IMR-90 (cell line): ENCODE measurements around the gene FXYD3. TPM values are rescaled to one million over a fixed set of nuclear protein-coding genes. Genes with fewer than 3 reads are reported as not detected.

ENCODE experiments used
- ATAC-seq: fragments of 200-7000 bp; cut with Tn5 transposase; 2 replicates; pipeline ENCODE4 v1.9.1; 2020; ENCODE audit warnings: low read depth, mild to moderate bottlenecking, moderate library complexity
- BruUV-seq: library from RNA; stranded (reverse); fragments of 400-500 nt; replicated peaks from 2 replicates; lab custom pipeline; 2021; lab: Mats Ljungman, UMichigan
- CTCF ChIA-PET: fragments of 300-600 bp; formaldehyde crosslinking; extraction: SDS; loops from one replicate; lab custom pipeline; 2021; ENCODE audit warnings: antibody characterized with exemption; lab: Yijun Ruan, JAX
- POLR2A ChIA-PET: fragments of 300-600 bp; sonication (Branson Sonifier 250); formaldehyde crosslinking; loops from one replicate; lab custom pipeline; 2022; ENCODE audit warnings: antibody characterized with exemption; ENCODE audit not compliant: unreplicated experiment; lab: Charles Lee
- DNase-seq: peaks from one replicate; pipeline ENCODE4 v3.0.0; 2013
- H2AFZ ChIP-seq: replicated peaks from 2 replicates; pipeline ENCODE3; 2013; ENCODE audit warnings: low read length, mild to moderate bottlenecking; ENCODE audit not compliant: poor library complexity
- H2AK5ac ChIP-seq: 2 replicates; pipeline ENCODE4 v1.6.1; 2013; ENCODE audit warnings: low read depth, low read length, inconsistent platforms
- H2AK9ac ChIP-seq: replicated peaks from 2 replicates; pipeline ENCODE3; 2013; ENCODE audit warnings: mild to moderate bottlenecking, low read depth, low read length, moderate library complexity; ENCODE audit not compliant: poor library complexity
- H2BK120ac ChIP-seq: 2 replicates; pipeline ENCODE4 v1.6.1; 2013; ENCODE audit warnings: low read depth, low read length, inconsistent platforms
- H2BK15ac ChIP-seq: 3 replicates; pipeline ENCODE4 v1.6.1; 2013; ENCODE audit warnings: low read depth, low read length, inconsistent platforms
- H2BK20ac ChIP-seq: 2 replicates; pipeline ENCODE4 v1.6.1; 2013; ENCODE audit warnings: low read depth, mild to moderate bottlenecking, inconsistent platforms, low read length, moderate library complexity
- H2BK5ac ChIP-seq: 2 replicates; pipeline ENCODE4 v1.6.1; 2013; ENCODE audit warnings: mild to moderate bottlenecking, low read depth, low read length, inconsistent platforms; ENCODE audit not compliant: poor library complexity, severe bottlenecking
- H3K14ac ChIP-seq: replicated peaks from 2 replicates; pipeline ENCODE4 v1.6.1; 2013; ENCODE audit warnings: low read depth, low read length, inconsistent platforms
- H3K18ac ChIP-seq: 2 replicates; pipeline ENCODE4 v1.6.1; 2013; ENCODE audit warnings: low read depth, low read length, control low read depth
- H3K23ac ChIP-seq: 2 replicates; pipeline ENCODE4 v1.6.1; 2013; ENCODE audit warnings: low read depth, low read length, inconsistent platforms
- H3K27ac ChIP-seq: 2 replicates; pipeline ENCODE4 v1.5.1; 2013; ENCODE audit warnings: mild to moderate bottlenecking, control low read depth, low read length; ENCODE audit not compliant: insufficient read depth
- H3K27me3 ChIP-seq: 2 replicates; pipeline ENCODE4 v1.6.1; 2013; ENCODE audit warnings: low read length; ENCODE audit not compliant: control insufficient read depth, insufficient read depth
- H3K36me3 ChIP-seq: 2 replicates; pipeline ENCODE4 v1.6.1; 2013; ENCODE audit warnings: low read length, mixed read lengths; ENCODE audit not compliant: control insufficient read depth, insufficient read depth
- H3K4ac ChIP-seq: 2 replicates; pipeline ENCODE4 v1.6.1; 2013; ENCODE audit warnings: low read depth, low read length, inconsistent platforms
- H3K4me1 ChIP-seq: 2 replicates; pipeline ENCODE4 v1.6.1; 2013; ENCODE audit warnings: low read length, mixed read lengths; ENCODE audit not compliant: control insufficient read depth, insufficient read depth
- H3K4me2 ChIP-seq: 2 replicates; pipeline ENCODE4 v1.6.1; 2013; ENCODE audit warnings: low read depth, mild to moderate bottlenecking, control low read depth, low read length, moderate library complexity
- H3K4me3 ChIP-seq: 2 replicates; pipeline ENCODE4 v1.5.1; 2013; ENCODE audit warnings: low read depth, mild to moderate bottlenecking, control low read depth, low read length, moderate library complexity; ENCODE audit not compliant: insufficient read depth
- H3K56ac ChIP-seq: 2 replicates; pipeline ENCODE4 v1.6.1; 2013; ENCODE audit warnings: low read length, inconsistent platforms; ENCODE audit not compliant: insufficient read depth; ENCODE audit errors: extremely low read depth
- H3K79me1 ChIP-seq, 2 experiments: 2 replicates each; pipeline ENCODE4 v1.6.1; 2013; ENCODE audit warnings: low read length in 2 of 2, inconsistent platforms in 1 of 2, low read depth in 1 of 2
- H3K9ac ChIP-seq: 2 replicates; pipeline ENCODE4 v1.6.1; 2013; ENCODE audit warnings: low read depth, low read length, control low read depth
- H3K9me1 ChIP-seq: 2 replicates; pipeline ENCODE4 v1.6.1; 2013; ENCODE audit warnings: low read length, inconsistent platforms; ENCODE audit not compliant: insufficient read depth
- H3K9me3 ChIP-seq: 2 replicates; pipeline ENCODE4 v1.6.1; 2013; ENCODE audit warnings: low read length; ENCODE audit not compliant: control insufficient read depth, insufficient read depth
- H4K20me1 ChIP-seq: 2 replicates; pipeline ENCODE4 v1.6.1; 2013; ENCODE audit warnings: low read length, inconsistent platforms; ENCODE audit not compliant: insufficient read depth
- H4K5ac ChIP-seq: 2 replicates; pipeline ENCODE4 v1.6.1; 2013; ENCODE audit warnings: mild to moderate bottlenecking, low read depth, low read length, control low read depth
- H4K8ac ChIP-seq, 2 experiments: 2 replicates each; pipeline ENCODE4 v1.6.1; 2013; ENCODE audit warnings: low read depth in 2 of 2, low read length in 2 of 2, control low read depth in 1 of 2, inconsistent platforms in 1 of 2
- H4K91ac ChIP-seq: 2 replicates; pipeline ENCODE4 v1.6.1; 2013; ENCODE audit warnings: low read depth, low read length, inconsistent platforms; ENCODE audit not compliant: insufficient read depth
- BHLHE40 ChIP-seq: fragments of 150-350 bp; IDR thresholded peaks from 2 replicates; pipeline ENCODE4 v1.6.1; 2016; ENCODE audit warnings: mild to moderate bottlenecking, low read depth, low read length
- CTCF ChIP-seq: conservative IDR thresholded peaks from 2 replicates; pipeline ENCODE4 v1.5.1; 2012; ENCODE audit warnings: mild to moderate bottlenecking, low read depth, low read length, improper control_type of control experiment
- FOS ChIP-seq: fragments of 150-350 bp; IDR thresholded peaks from 2 replicates; pipeline ENCODE4 v1.6.1; 2016; ENCODE audit warnings: low read depth, low read length
- MAFK ChIP-seq: IDR thresholded peaks from 2 replicates; pipeline ENCODE4 v1.6.1; 2012; ENCODE audit warnings: low read depth, low read length, improper control_type of control experiment
- MAZ ChIP-seq: IDR thresholded peaks from 2 replicates; pipeline ENCODE4 v1.6.1; 2012; ENCODE audit warnings: low read depth, mild to moderate bottlenecking, low read length, improper control_type of control experiment, moderate library complexity, borderline replicate concordance
- RFX5 ChIP-seq: IDR thresholded peaks from 2 replicates; pipeline ENCODE4 v1.8.0; 2012; ENCODE audit warnings: low read depth, mild to moderate bottlenecking, low read length, moderate library complexity
- SMC3 ChIP-seq: fragments of 150-350 bp; IDR thresholded peaks from 2 replicates; pipeline ENCODE4 v1.6.1; 2016; ENCODE audit warnings: low read depth, mild to moderate bottlenecking, antibody characterized with exemption, low read length, moderate library complexity
- WGBS, 2 experiments: methylation state at CpG; one replicate each; pipeline versions ENCODE4 v1.1.5 to v1.1.7; 2013; ENCODE audit warnings: missing lambda C conversion rate in 2 of 2; ENCODE audit not compliant: insufficient read length in 1 of 2; ENCODE audit errors: extremely low coverage in 2 of 2; 5-methylcytosine and 5-hydroxymethylcytosine counted together
- dilution Hi-C: fragments of 300-500 bp; cut with HindIII; formaldehyde crosslinking; loops from one replicate; pipeline ENCODE4 v1.14.3; 2018; ENCODE audit warnings: low sequenced_read_pairs; ENCODE audit not compliant: unreplicated experiment
- in situ Hi-C: fragments of 300-500 bp; cut with MboI; formaldehyde crosslinking; loops from 3 replicates; pipeline ENCODE4 v1.14.3; 2019; ENCODE audit warnings: low sequenced_read_pairs, inconsistent platforms, mixed read lengths
- intact Hi-C: fragments of 100-400 bp; cut with micrococcal nuclease; formaldehyde crosslinking; loops from 2 replicates; pipeline ENCODE4 v1.10.0; 2022
- polyA plus RNA-seq, 3 experiments: library from polyadenylated mRNA; depleted of rRNA; stranded (reverse); fragments of >200 nt; gene quantifications; 2 replicates each; pipeline ENCODE4 v1.2.3, GENCODE V29; 2012; ENCODE audit warnings: low replicate concordance in 1 of 3
- total RNA-seq: library from RNA; depleted of rRNA; stranded (reverse); fragments of >200 nt; gene quantifications from 2 replicates; pipeline ENCODE4 v1.2.3, GENCODE V29; 2012

The FXYD3 gene
- total and polyA plus RNA-seq, 2 of the 4 experiments (the other 2 are of a cell fraction): not detected

- in situ Hi-C loops: no loop called here
- H4K91ac ChIP-seq: no peak overlapping the region
- H4K8ac ChIP-seq: no peak overlapping the region
- H2BK120ac ChIP-seq: no peak overlapping the region
- H3K4me1 ChIP-seq: peaks cover 5% of the 10 kb centered on the region
- TF ChIP-seq MAFK: no peak
- no peak for TF ChIP-seq SMC3
- no peak for TF ChIP-seq CTCF
- TF ChIP-seq RFX5: no peak
- no peak for TF ChIP-seq FOS
- TF ChIP-seq BHLHE40: no peak
- no peak for TF ChIP-seq MAZ
- H3K36me3 ChIP-seq: no peaks in the 10 kb centered on the region
- H2AFZ ChIP-seq: no peak overlapping the region
- H4K20me1 ChIP-seq: no peaks in the 10 kb centered on the region
- no peak overlapping the region for H2AK5ac ChIP-seq
- H3K27ac ChIP-seq: no peak overlapping the region
- H2BK5ac ChIP-seq: no peak overlapping the region
- H3K4me3 ChIP-seq: no peak overlapping the region
- intact Hi-C loops: no loop called here
- CTCF ChIA-PET: interaction anchor here (0.5 to 1.0 kb wide), 2 partner anchors 8 to 51 kb away, joined by 3 read pairs; no protein-coding TSS in a partner anchor
- no peak overlapping the region for H2AK9ac ChIP-seq
- peaks cover 2 to 5% of the 10 kb centered on the region in 2 experiments; a peak in 2 of 4 replicates for H3K79me1 ChIP-seq
- H3K4ac ChIP-seq: no peak overlapping the region
- H3K56ac ChIP-seq: no peak overlapping the region
- H3K23ac ChIP-seq: no peak overlapping the region
- dilution Hi-C loops: no loop called here
- H3K18ac ChIP-seq: no peak overlapping the region
- POLR2A ChIA-PET: no interaction called here
- no peak overlapping the region for H2BK15ac ChIP-seq
- H3K9ac ChIP-seq: no peak overlapping the region
- no peaks in the 10 kb centered on the region for H3K9me3 ChIP-seq
- WGBS, 2 experiments: no CpG with 5 or more reads among the region's 3 CpGs
- peaks cover 3% of the 10 kb centered on the region; the same call in 1 of the 2 replicates for H3K9me1 ChIP-seq
- no peak for DNase-seq
- ATAC-seq: no peak
- H4K5ac ChIP-seq: no peak overlapping the region
- no peak overlapping the region for H3K4me2 ChIP-seq
- peaks cover 9% of the 10 kb centered on the region for H3K27me3 ChIP-seq
- BruUV-seq: no TSS peak
- H3K14ac ChIP-seq: no peak overlapping the region
- no peak overlapping the region for H2BK20ac ChIP-seq
These were observed 33.8 kb downstream of the FXYD3 start for GRCh38 chr19:35149463-35149862.
